ENCODE measurements around the gene TAF11. TPM values are rescaled to one million over a fixed set of nuclear protein-coding genes. Genes with fewer than 3 reads are reported as not detected.
"Not testable (repeated sequence)": the region's sequence is repeated elsewhere in the genome, so short reads cannot be mapped to it uniquely, and the experiment has no call there.

Gene TAF11
- total RNA-seq, 2 experiments from 2014 or later: 28.3 to 31.9 TPM

GRCh38 chr6:34860776-34861175, 27.1 kb downstream of the TAF11 start:
- ATAC-seq (no peak), DNase-seq (no peak)
- H3K36me3 Mint-ChIP-seq (ENCODE audit: low read depth): peaks cover 32% of the 10 kb centered on the region
- ChIA-PET CTCF (interaction anchor here (1.0 kb wide), 1 partner anchor 28 kb away, joined by 3 read pairs; the partner anchor contains the start of gene ANKS1A), POLR2A (no interaction called here)
- H3K27me3 Mint-ChIP-seq (ENCODE audit: low read depth): no peaks in the 10 kb centered on the region
- no peak overlapping the region for H3K4me3 Mint-ChIP-seq
- no peaks in the 10 kb centered on the region for H3K4me1 Mint-ChIP-seq (ENCODE audit: low read depth)
- no peaks in the 10 kb centered on the region for H3K9me3 Mint-ChIP-seq (ENCODE audit: insufficient read depth)
- H3K27ac Mint-ChIP-seq: no peak overlapping the region

GRCh38 chr6:34859951-34860350, 27.9 kb downstream of the TAF11 start:
- Mint-ChIP-seq H3K9me3 (ENCODE audit: insufficient read depth) (no peaks in the 10 kb centered on the region), H3K4me3 (no peak overlapping the region), H3K27me3 (ENCODE audit: low read depth) (no peaks in the 10 kb centered on the region), H3K4me1 (ENCODE audit: low read depth) (no peaks in the 10 kb centered on the region), H3K36me3 (ENCODE audit: low read depth) (peaks cover 30% of the 10 kb centered on the region), H3K27ac (peak overlapping the region; percentile 10)
- DNase-seq (no peak), ATAC-seq (no peak)
- ChIA-PET CTCF (interaction anchor here (1.0 kb wide), 1 partner anchor 29 kb away, joined by 3 read pairs; the partner anchor contains the start of gene ANKS1A), POLR2A (no interaction called here)

- no peaks in the 10 kb centered on the region for H3K27me3 Mint-ChIP-seq (ENCODE audit: low read depth)
- H3K36me3 Mint-ChIP-seq (ENCODE audit: low read depth): peaks cover 26% of the 10 kb centered on the region
- H3K9me3 Mint-ChIP-seq (ENCODE audit: insufficient read depth): no peaks in the 10 kb centered on the region
- ATAC-seq: no peak
- ChIA-PET POLR2A (interaction anchor here (1.4 kb wide), 1 partner anchor 29 kb away, joined by 3 read pairs; no protein-coding TSS in a partner anchor), CTCF (no interaction called here)
- no peak overlapping the region for H3K27ac Mint-ChIP-seq
- H3K4me3 Mint-ChIP-seq: no peak overlapping the region
- DNase-seq: no peak
- no peaks in the 10 kb centered on the region for H3K4me1 Mint-ChIP-seq (ENCODE audit: low read depth)
These were observed 29.2 kb downstream of the TAF11 start for GRCh38 chr6:34858681-34859080.

GRCh38 chr6:34855463-34855862, 32.4 kb downstream of the TAF11 start:
- ChIA-PET CTCF (no interaction called here), POLR2A (no interaction called here)

GRCh38 chr6:34852406-34853085, 35.3 kb downstream of the TAF11 start:
- Mint-ChIP-seq H3K4me3 (no peak overlapping the region), H3K27me3 (ENCODE audit: low read depth) (no peaks in the 10 kb centered on the region), H3K4me1 (ENCODE audit: low read depth) (no peaks in the 10 kb centered on the region), H3K9me3 (ENCODE audit: insufficient read depth) (no peaks in the 10 kb centered on the region), H3K27ac (no peak overlapping the region), H3K36me3 (ENCODE audit: low read depth) (peaks cover 14% of the 10 kb centered on the region)
- CTCF ChIA-PET: no interaction called here
- POLR2A ChIA-PET: no interaction called here
- DNase-seq: no peak
- ATAC-seq: no peak

More at GRCh38 chr6:34855463-34855862, 32.4 kb downstream of the TAF11 start:
- DNase-seq (no peak), ATAC-seq (no peak)
- no peaks in the 10 kb centered on the region for H3K9me3 Mint-ChIP-seq (ENCODE audit: insufficient read depth)
- no peak overlapping the region for H3K27ac Mint-ChIP-seq
- H3K36me3 Mint-ChIP-seq (ENCODE audit: low read depth): peaks cover 25% of the 10 kb centered on the region
- H3K4me1 Mint-ChIP-seq (ENCODE audit: low read depth): no peaks in the 10 kb centered on the region
- no peaks in the 10 kb centered on the region for H3K27me3 Mint-ChIP-seq (ENCODE audit: low read depth)
- H3K4me3 Mint-ChIP-seq: no peak overlapping the region

GRCh38 chr6:34851361-34851760, 36.5 kb downstream of the TAF11 start:
- Mint-ChIP-seq H3K4me1 (ENCODE audit: low read depth) (no peaks in the 10 kb centered on the region), H3K4me3 (no peak overlapping the region), H3K27ac (no peak overlapping the region), H3K36me3 (ENCODE audit: low read depth) (peaks cover 9% of the 10 kb centered on the region), H3K27me3 (ENCODE audit: low read depth) (no peaks in the 10 kb centered on the region), H3K9me3 (ENCODE audit: insufficient read depth) (no peaks in the 10 kb centered on the region)
- ChIA-PET POLR2A (no interaction called here), CTCF (no interaction called here)
- DNase-seq (no peak), ATAC-seq (no peak)

- H3K4me3 Mint-ChIP-seq; H3K27me3 Mint-ChIP-seq (ENCODE audit: low read depth); DNase-seq; CTCF ChIA-PET; H3K9me3 Mint-ChIP-seq (ENCODE audit: insufficient read depth); POLR2A ChIA-PET; ATAC-seq; H3K27ac Mint-ChIP-seq; H3K36me3 Mint-ChIP-seq (ENCODE audit: low read depth); H3K4me1 Mint-ChIP-seq (ENCODE audit: low read depth): not testable (repeated sequence)
These were observed 38.8 kb downstream of the TAF11 start for GRCh38 chr6:34849066-34849465.

- H3K27ac Mint-ChIP-seq: no peak overlapping the region
- no peak for DNase-seq
- no peaks in the 10 kb centered on the region for H3K27me3 Mint-ChIP-seq (ENCODE audit: low read depth)
- ChIA-PET CTCF (no interaction called here), POLR2A (no interaction called here)
- H3K36me3 Mint-ChIP-seq (ENCODE audit: low read depth): peaks cover 18% of the 10 kb centered on the region
- no peak for ATAC-seq
- H3K4me3 Mint-ChIP-seq: no peak overlapping the region
- no peaks in the 10 kb centered on the region for H3K9me3 Mint-ChIP-seq (ENCODE audit: insufficient read depth)
- peaks cover 4% of the 10 kb centered on the region for H3K4me1 Mint-ChIP-seq (ENCODE audit: low read depth)
These were observed 48.0 kb downstream of the TAF11 start for GRCh38 chr6:34839666-34840352.

GRCh38 chr6:34837528-34837927, 50.3 kb downstream of the TAF11 start:
- CTCF ChIA-PET: interaction anchor here (1.0 kb wide), 1 partner anchor 149 kb away, joined by 3 read pairs; no protein-coding TSS in a partner anchor
- Mint-ChIP-seq H3K4me1 (ENCODE audit: low read depth) (peaks cover 4% of the 10 kb centered on the region), H3K27ac (no peak overlapping the region)

GRCh38 chr6:34836451-34836850, 51.4 kb downstream of the TAF11 start:
- peaks cover 4% of the 10 kb centered on the region for H3K4me1 Mint-ChIP-seq (ENCODE audit: low read depth)
- ATAC-seq (no peak), DNase-seq (no peak)
- peaks cover 20% of the 10 kb centered on the region for H3K36me3 Mint-ChIP-seq (ENCODE audit: low read depth)
- no peaks in the 10 kb centered on the region for H3K9me3 Mint-ChIP-seq (ENCODE audit: insufficient read depth)
- ChIA-PET POLR2A (no interaction called here), CTCF (no interaction called here)
- H3K27me3 Mint-ChIP-seq (ENCODE audit: low read depth): no peaks in the 10 kb centered on the region
- H3K27ac Mint-ChIP-seq: no peak overlapping the region
- no peak overlapping the region for H3K4me3 Mint-ChIP-seq

More at GRCh38 chr6:34837528-34837927, 50.3 kb downstream of the TAF11 start:
- Mint-ChIP-seq H3K27me3 (ENCODE audit: low read depth) (no peaks in the 10 kb centered on the region), H3K4me3 (no peak overlapping the region), H3K9me3 (ENCODE audit: insufficient read depth) (no peaks in the 10 kb centered on the region), H3K36me3 (ENCODE audit: low read depth) (peaks cover 21% of the 10 kb centered on the region)
- ATAC-seq: no peak
- POLR2A ChIA-PET: no interaction called here
- DNase-seq: no peak

- Mint-ChIP-seq H3K36me3 (ENCODE audit: low read depth) (peaks cover 19% of the 10 kb centered on the region), H3K4me3 (no peak overlapping the region), H3K4me1 (ENCODE audit: low read depth) (peaks cover 4% of the 10 kb centered on the region), H3K27ac (no peak overlapping the region), H3K9me3 (ENCODE audit: insufficient read depth) (no peaks in the 10 kb centered on the region), H3K27me3 (ENCODE audit: low read depth) (no peaks in the 10 kb centered on the region)
- DNase-seq (no peak), ATAC-seq (no peak)
- CTCF ChIA-PET: no interaction called here
- POLR2A ChIA-PET: no interaction called here
These were observed 51.8 kb downstream of the TAF11 start for GRCh38 chr6:34836008-34836407.

- CTCF ChIA-PET: no interaction called here
- no peaks in the 10 kb centered on the region for H3K9me3 Mint-ChIP-seq (ENCODE audit: insufficient read depth)
- POLR2A ChIA-PET: no interaction called here
- no peak overlapping the region for H3K27ac Mint-ChIP-seq
- DNase-seq (no peak), ATAC-seq (no peak)
- no peaks in the 10 kb centered on the region for H3K27me3 Mint-ChIP-seq (ENCODE audit: low read depth)
- peaks cover 4% of the 10 kb centered on the region for H3K4me1 Mint-ChIP-seq (ENCODE audit: low read depth)
- no peak overlapping the region for H3K4me3 Mint-ChIP-seq
- peaks cover 19% of the 10 kb centered on the region for H3K36me3 Mint-ChIP-seq (ENCODE audit: low read depth)
These were observed 52.9 kb downstream of the TAF11 start for GRCh38 chr6:34834789-34835518.

Data from activated CD8-positive, alpha-beta T cell treated with anti-CD3 and anti-CD28 coated beads, Interleukin-2, amount 10 ng/mL, durations not matched to agents 7 days and 5 days (primary cell).